H9 (cell line): ENCODE results near the gene FOXA2. TPM values are rescaled to one million over a fixed set of nuclear protein-coding genes. Genes with fewer than 3 reads are reported as not detected.

ENCODE experiments used
- DNase-seq: peaks from one replicate; pipeline ENCODE4 v3.0.0-alpha.2; 2017
- H2AFZ ChIP-seq: one replicate; pipeline ENCODE4 v1.6.1; 2013; ENCODE audit warnings: mild to moderate bottlenecking, low read length, control low read depth, moderate library complexity
- H2AK5ac ChIP-seq: 2 replicates; pipeline ENCODE4 v1.6.1; 2013; ENCODE audit warnings: low read length, control low read depth, mixed read lengths; ENCODE audit not compliant: insufficient read length
- H2BK120ac ChIP-seq: one replicate; pipeline ENCODE4 v1.6.1; 2013; ENCODE audit warnings: low read depth, mild to moderate bottlenecking, low read length, control low read depth, inconsistent platforms; ENCODE audit not compliant: poor library complexity, severe bottlenecking
- H2BK12ac ChIP-seq: 2 replicates; pipeline ENCODE4 v1.6.1; 2013; ENCODE audit warnings: low read length, control low read depth, mixed read lengths, low read depth; ENCODE audit not compliant: insufficient read length
- H2BK15ac ChIP-seq: 2 replicates; pipeline ENCODE4 v1.6.1; 2013; ENCODE audit warnings: low read depth, low read length, control low read depth
- H2BK20ac ChIP-seq: one replicate; pipeline ENCODE4 v1.6.1; 2013; ENCODE audit warnings: low read depth, mild to moderate bottlenecking, low read length, control low read depth, inconsistent platforms; ENCODE audit not compliant: poor library complexity, severe bottlenecking
- H2BK5ac ChIP-seq: 2 replicates; pipeline ENCODE4 v1.6.1; 2013; ENCODE audit warnings: low read length, control low read depth, mixed read lengths; ENCODE audit not compliant: insufficient read length
- H3K14ac ChIP-seq: 2 replicates; pipeline ENCODE4 v1.6.1; 2013; ENCODE audit warnings: low read length, control low read depth; ENCODE audit not compliant: insufficient read depth
- H3K18ac ChIP-seq: 2 replicates; pipeline ENCODE4 v1.6.1; 2013; ENCODE audit warnings: low read depth, mild to moderate bottlenecking, mixed read lengths, low read length, control low read depth; ENCODE audit not compliant: insufficient read length
- H3K23ac ChIP-seq: 2 replicates; pipeline ENCODE4 v1.6.1; 2013; ENCODE audit warnings: low read length, control low read depth, mixed read lengths, low read depth; ENCODE audit not compliant: insufficient read length
- H3K23me2 ChIP-seq: 2 replicates; pipeline ENCODE4 v1.6.1; 2013; ENCODE audit warnings: low read depth, mild to moderate bottlenecking, mixed read lengths, low read length, control low read depth; ENCODE audit not compliant: insufficient read length, poor library complexity, severe bottlenecking
- H3K27ac ChIP-seq: 2 replicates; pipeline ENCODE4 v1.5.1; 2013; ENCODE audit warnings: low read length, control low read depth, mixed read lengths, low read depth; ENCODE audit not compliant: insufficient read length
- H3K27me3 ChIP-seq: 2 replicates; pipeline ENCODE4 v1.6.1; 2013; ENCODE audit warnings: low read length, control low read depth, inconsistent platforms; ENCODE audit not compliant: insufficient read depth
- H3K4ac ChIP-seq: 2 replicates; pipeline ENCODE4 v1.6.1; 2013; ENCODE audit warnings: low read depth, mild to moderate bottlenecking, control low read depth, inconsistent platforms, low read length, moderate library complexity
- H3K4me1 ChIP-seq: 2 replicates; pipeline ENCODE4 v1.6.1; 2013; ENCODE audit warnings: low read length, control low read depth, inconsistent platforms; ENCODE audit not compliant: insufficient read depth
- H3K4me2 ChIP-seq: 2 replicates; pipeline ENCODE4 v1.6.1; 2013; ENCODE audit warnings: low read length, control low read depth, mixed read lengths; ENCODE audit not compliant: insufficient read length, insufficient read depth
- H3K56ac ChIP-seq: 2 replicates; pipeline ENCODE4 v1.6.1; 2013; ENCODE audit warnings: low read depth, mild to moderate bottlenecking, mixed read lengths, low read length, control low read depth; ENCODE audit not compliant: insufficient read length
- H3K79me1 ChIP-seq: 2 replicates; pipeline ENCODE4 v1.6.1; 2013; ENCODE audit warnings: low read depth, mild to moderate bottlenecking, moderate library complexity, low read length, control low read depth, inconsistent platforms; ENCODE audit not compliant: insufficient read depth, poor library complexity, severe bottlenecking
- H3K79me2 ChIP-seq: 2 replicates; pipeline ENCODE4 v1.6.1; 2013; ENCODE audit warnings: low read length, control low read depth, inconsistent platforms; ENCODE audit not compliant: insufficient read depth
- H3K9ac ChIP-seq: 2 replicates; pipeline ENCODE4 v1.6.1; 2013; ENCODE audit warnings: low read length, control low read depth, mixed read lengths; ENCODE audit not compliant: insufficient read length; ENCODE audit errors: extremely low read depth
- H3K9me3 ChIP-seq: one replicate; pipeline ENCODE4 v1.6.1; 2013; ENCODE audit warnings: low read depth, low read length, inconsistent platforms; ENCODE audit not compliant: control insufficient read depth
- H3T11ph ChIP-seq: one replicate; pipeline ENCODE4 v1.6.1; 2013; ENCODE audit warnings: mild to moderate bottlenecking, low read length, control low read depth, inconsistent platforms
- H4K20me1 ChIP-seq: one replicate; pipeline ENCODE4 v1.6.1; 2013; ENCODE audit not compliant: control insufficient read depth, insufficient read length, insufficient read depth
- H4K5ac ChIP-seq: 2 replicates; pipeline ENCODE4 v1.6.1; 2013; ENCODE audit warnings: low read depth, mild to moderate bottlenecking, mixed read lengths, low read length, control low read depth; ENCODE audit not compliant: insufficient read length
- H4K8ac ChIP-seq: replicated peaks from 2 replicates; pipeline ENCODE4 v1.6.1; 2013; ENCODE audit warnings: low read length, control low read depth, mixed read lengths, low read depth; ENCODE audit not compliant: insufficient read length
- H4K91ac ChIP-seq: 2 replicates; pipeline ENCODE4 v1.6.1; 2013; ENCODE audit warnings: low read depth, mild to moderate bottlenecking, moderate library complexity, mixed read lengths, low read length, control low read depth; ENCODE audit not compliant: insufficient read length
- H3K27ac Mint-ChIP-seq, 3 experiments: 2 replicates in 2 of 3; 3 replicates in 1 of 3; pipeline ENCODE4 v1.8.0; 2020 to 2021; ENCODE audit warnings: mixed read lengths in 3 of 3, mild to moderate bottlenecking in 1 of 3, moderate library complexity in 1 of 3
- H3K27me3 Mint-ChIP-seq: 2 replicates; pipeline ENCODE4 v1.8.0; 2021; ENCODE audit warnings: low read depth, mild to moderate bottlenecking, moderate library complexity, mixed read lengths
- H3K36me3 Mint-ChIP-seq, 3 experiments: 2 replicates in 2 of 3; 3 replicates in 1 of 3; pipeline ENCODE4 v1.8.0; 2020 to 2021; ENCODE audit warnings: low read depth in 3 of 3, mixed read lengths in 3 of 3; ENCODE audit not compliant: insufficient read depth in 1 of 3
- H3K4me1 Mint-ChIP-seq, 2 experiments: 2 replicates each; pipeline ENCODE4 v1.8.0; 2020; ENCODE audit warnings: mixed read lengths in 2 of 2
- H3K4me3 Mint-ChIP-seq, 2 experiments: 2 replicates in 1 of 2; 3 replicates in 1 of 2; pipeline ENCODE4 v1.8.0; 2020 to 2021; ENCODE audit warnings: mild to moderate bottlenecking in 2 of 2, mixed read lengths in 2 of 2, moderate library complexity in 1 of 2
- H3K9me3 Mint-ChIP-seq, 2 experiments: 2 replicates in 1 of 2; 3 replicates in 1 of 2; pipeline ENCODE4 v1.8.0; 2020; ENCODE audit warnings: mild to moderate bottlenecking in 2 of 2, mixed read lengths in 2 of 2, moderate library complexity in 1 of 2
- WGBS: extraction: QIAGEN DNeasy Blood & Tissue Kit; methylation state at CpG from one replicate; pipeline ENCODE4 v1.1.7; 2013; ENCODE audit warnings: missing lambda C conversion rate, low lambda C conversion rate, mixed read lengths; ENCODE audit not compliant: insufficient read length; ENCODE audit errors: extremely low coverage; 5-methylcytosine and 5-hydroxymethylcytosine counted together
- total RNA-seq: library from RNA; stranded (reverse); gene quantifications from 2 replicates; pipeline ENCODE4 v1.2.1, GENCODE V29; 2021
- TF ChIP-seq, protein P1 (sequence below): fragments of 200-600 bp; sonication (generic); conservative IDR thresholded peaks from 3 replicates; pipeline ENCODE4 v1.8.0; 2021; ENCODE audit warnings: antibody characterized with exemption, mild to moderate bottlenecking

FOXA2 gene
- total RNA-seq, 1 experiment from 2014 or later, result not detected

DNA sequence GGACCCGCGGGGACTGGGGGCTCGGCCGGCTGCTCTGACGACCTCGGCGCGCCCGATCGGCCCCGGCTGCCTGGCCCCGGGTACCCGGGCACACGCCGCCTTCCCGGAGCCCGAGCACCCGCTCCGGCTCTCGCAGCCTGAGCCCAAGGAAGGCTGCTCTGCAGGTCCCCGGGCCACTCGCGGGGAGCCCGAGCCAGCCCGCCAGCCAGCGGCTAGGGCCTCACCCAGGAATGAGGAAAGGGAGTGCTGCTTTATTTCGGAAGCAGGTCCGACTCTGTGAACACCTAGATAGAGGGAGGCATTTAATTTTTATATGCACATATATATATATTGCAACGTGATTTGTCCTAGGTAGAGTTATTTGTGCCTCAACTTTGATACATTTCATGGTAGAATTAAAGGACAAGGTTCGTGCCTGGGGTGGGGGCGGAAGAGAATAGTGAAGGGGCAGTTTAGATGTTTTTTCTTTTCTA is 15.5 kb downstream of the FOXA2 start:
- no peak overlapping the region for H4K91ac ChIP-seq
- peak overlapping the region; percentile 39 for H3K4me2 ChIP-seq
- no peaks in the 10 kb centered on the region for H4K20me1 ChIP-seq
- no peak overlapping the region for H2BK5ac ChIP-seq
- peaks cover 9% of the 10 kb centered on the region for H3K23me2 ChIP-seq
- no CpG with 5 or more reads among the region's 31 CpGs for WGBS
- H3K23ac ChIP-seq, result no peak overlapping the region
- TF ChIP-seq, protein P1, sequence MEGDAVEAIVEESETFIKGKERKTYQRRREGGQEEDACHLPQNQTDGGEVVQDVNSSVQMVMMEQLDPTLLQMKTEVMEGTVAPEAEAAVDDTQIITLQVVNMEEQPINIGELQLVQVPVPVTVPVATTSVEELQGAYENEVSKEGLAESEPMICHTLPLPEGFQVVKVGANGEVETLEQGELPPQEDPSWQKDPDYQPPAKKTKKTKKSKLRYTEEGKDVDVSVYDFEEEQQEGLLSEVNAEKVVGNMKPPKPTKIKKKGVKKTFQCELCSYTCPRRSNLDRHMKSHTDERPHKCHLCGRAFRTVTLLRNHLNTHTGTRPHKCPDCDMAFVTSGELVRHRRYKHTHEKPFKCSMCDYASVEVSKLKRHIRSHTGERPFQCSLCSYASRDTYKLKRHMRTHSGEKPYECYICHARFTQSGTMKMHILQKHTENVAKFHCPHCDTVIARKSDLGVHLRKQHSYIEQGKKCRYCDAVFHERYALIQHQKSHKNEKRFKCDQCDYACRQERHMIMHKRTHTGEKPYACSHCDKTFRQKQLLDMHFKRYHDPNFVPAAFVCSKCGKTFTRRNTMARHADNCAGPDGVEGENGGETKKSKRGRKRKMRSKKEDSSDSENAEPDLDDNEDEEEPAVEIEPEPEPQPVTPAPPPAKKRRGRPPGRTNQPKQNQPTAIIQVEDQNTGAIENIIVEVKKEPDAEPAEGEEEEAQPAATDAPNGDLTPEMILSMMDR, result no peak
- no peak overlapping the region for H3K27ac ChIP-seq
- no peak overlapping the region for H3K14ac ChIP-seq
- peak overlapping the region in 1 of 2 experiments; percentile 71; a peak in 3 of 5 replicates for H3K4me3 Mint-ChIP-seq
- no peaks in the 10 kb centered on the region for H3K9me3 ChIP-seq
- no peaks in the 10 kb centered on the region for H3K79me2 ChIP-seq
- H4K8ac ChIP-seq, result no peak overlapping the region
- no peak overlapping the region for H2BK120ac ChIP-seq
- no peak overlapping the region for H2BK15ac ChIP-seq
- H3T11ph ChIP-seq, result no peak overlapping the region
- no peak overlapping the region for H2BK20ac ChIP-seq
- DNase-seq, result no peak
- no peak overlapping the region for H3K18ac ChIP-seq
- H3K4me1 ChIP-seq, result peaks cover 11% of the 10 kb centered on the region
- H3K4ac ChIP-seq, result no peak overlapping the region
- H3K56ac ChIP-seq, result no peak overlapping the region
- no peak overlapping the region for H2BK12ac ChIP-seq
- peaks cover 40 to 68% of the 10 kb centered on the region in 2 experiments for H3K4me1 Mint-ChIP-seq
- no peaks in the 10 kb centered on the region for H3K79me1 ChIP-seq
- H3K9me3 Mint-ChIP-seq, result peaks cover 0 to 12% of the 10 kb centered on the region in 2 experiments; a peak in 2 of 5 replicates
- no peaks in the 10 kb centered on the region for H3K36me3 Mint-ChIP-seq
- H4K5ac ChIP-seq, result no peak overlapping the region
- H3K27me3 Mint-ChIP-seq, result peaks cover 99% of the 10 kb centered on the region
- H3K27me3 ChIP-seq, result peaks cover 84% of the 10 kb centered on the region
- no peak overlapping the region for H2AK5ac ChIP-seq
- no peak overlapping the region for H3K9ac ChIP-seq
- H2AFZ ChIP-seq, result no peak overlapping the region
- no peak overlapping the region for H3K27ac Mint-ChIP-seq
